GM18951 (cell line): Measurements from ENCODE around the gene KICS2.
"Not testable (repeated sequence)": the region's sequence is repeated elsewhere in the genome, so short reads cannot be mapped to it uniquely, and the experiment has no call there.

ENCODE experiments used
- POLR2A ChIP-seq: IDR thresholded peaks from 4 replicates; pipeline ENCODE4 v1.6.1; 2011; ENCODE audit warnings: mild to moderate bottlenecking; ENCODE audit not compliant: insufficient read length, insufficient read depth; ENCODE audit errors: extremely low read depth
- in situ Hi-C: fragments of 300-500 bp; cut with MboI; formaldehyde crosslinking; loops from one replicate; pipeline ENCODE4 v1.12.0; 2022; ENCODE audit warnings: low sequenced_read_pairs, mixed read lengths, inconsistent platforms; ENCODE audit not compliant: unreplicated experiment

The KICS2 gene

GRCh38 chr12:64237382-64237781 lies 15.3 kb upstream of the KICS2 start:
- no peak for TF ChIP-seq POLR2A
- in situ Hi-C loops: no loop called here

GRCh38 chr12:64236549-64236948 lies 14.5 kb upstream of the KICS2 start:
- in situ Hi-C loops: no loop called here

GRCh38 chr12:64232196-64232595 lies 10.1 kb upstream of the KICS2 start:
- TF ChIP-seq POLR2A: no peak
- in situ Hi-C loops: no loop called here

More at GRCh38 chr12:64236549-64236948, 14.5 kb upstream of the KICS2 start:
- no peak for TF ChIP-seq POLR2A

GRCh38 chr12:64229796-64230195 lies 7.7 kb upstream of the KICS2 start:
- in situ Hi-C loops: no loop called here
- TF ChIP-seq POLR2A: no peak

- in situ Hi-C loops: no loop called here
- TF ChIP-seq POLR2A: no peak
These were observed 7.1 kb upstream of the KICS2 start for GRCh38 chr12:64229240-64229639.

- in situ Hi-C loops: no loop called here
- TF ChIP-seq POLR2A: no peak
These were observed 3.5 kb upstream of the KICS2 start for GRCh38 chr12:64225626-64226025.

GRCh38 chr12:64221651-64222008 lies 466 bp downstream of the KICS2 start:
- in situ Hi-C loops: no loop called here
- TF ChIP-seq POLR2A: no peak

- in situ Hi-C loops: no loop called here
- no peak for TF ChIP-seq POLR2A
These were observed 2.0 kb downstream of the KICS2 start for GRCh38 chr12:64220046-64220445.

GRCh38 chr12:64219145-64219544 lies 3.0 kb downstream of the KICS2 start:
- TF ChIP-seq POLR2A: no peak
- in situ Hi-C loops: no loop called here

GRCh38 chr12:64218597-64218996 lies 3.5 kb downstream of the KICS2 start:
- in situ Hi-C loops: no loop called here
- TF ChIP-seq POLR2A: no peak

- in situ Hi-C loops: not testable (repeated sequence)
These were observed 4.5 kb downstream of the KICS2 start for GRCh38 chr12:64217643-64218042.

- TF ChIP-seq POLR2A: no peak
- in situ Hi-C loops: no loop called here
These were observed 5.9 kb downstream of the KICS2 start for GRCh38 chr12:64216239-64216638.

- in situ Hi-C loops: no loop called here
- no peak for TF ChIP-seq POLR2A
These were observed 9.9 kb downstream of the KICS2 start for GRCh38 chr12:64212119-64212746.

GRCh38 chr12:64207453-64207852 lies 14.6 kb downstream of the KICS2 start:
- in situ Hi-C loops: no loop called here
- no peak for TF ChIP-seq POLR2A

- TF ChIP-seq POLR2A: no peak
- in situ Hi-C loops: no loop called here
These were observed 16.6 kb downstream of the KICS2 start for GRCh38 chr12:64205542-64205941.
